ENCODE results near the gene SETMAR.
"Not testable (repeated sequence)": the region's sequence is repeated elsewhere in the genome, so short reads cannot be mapped to it uniquely, and the experiment has no call there.

SETMAR gene

DNA sequence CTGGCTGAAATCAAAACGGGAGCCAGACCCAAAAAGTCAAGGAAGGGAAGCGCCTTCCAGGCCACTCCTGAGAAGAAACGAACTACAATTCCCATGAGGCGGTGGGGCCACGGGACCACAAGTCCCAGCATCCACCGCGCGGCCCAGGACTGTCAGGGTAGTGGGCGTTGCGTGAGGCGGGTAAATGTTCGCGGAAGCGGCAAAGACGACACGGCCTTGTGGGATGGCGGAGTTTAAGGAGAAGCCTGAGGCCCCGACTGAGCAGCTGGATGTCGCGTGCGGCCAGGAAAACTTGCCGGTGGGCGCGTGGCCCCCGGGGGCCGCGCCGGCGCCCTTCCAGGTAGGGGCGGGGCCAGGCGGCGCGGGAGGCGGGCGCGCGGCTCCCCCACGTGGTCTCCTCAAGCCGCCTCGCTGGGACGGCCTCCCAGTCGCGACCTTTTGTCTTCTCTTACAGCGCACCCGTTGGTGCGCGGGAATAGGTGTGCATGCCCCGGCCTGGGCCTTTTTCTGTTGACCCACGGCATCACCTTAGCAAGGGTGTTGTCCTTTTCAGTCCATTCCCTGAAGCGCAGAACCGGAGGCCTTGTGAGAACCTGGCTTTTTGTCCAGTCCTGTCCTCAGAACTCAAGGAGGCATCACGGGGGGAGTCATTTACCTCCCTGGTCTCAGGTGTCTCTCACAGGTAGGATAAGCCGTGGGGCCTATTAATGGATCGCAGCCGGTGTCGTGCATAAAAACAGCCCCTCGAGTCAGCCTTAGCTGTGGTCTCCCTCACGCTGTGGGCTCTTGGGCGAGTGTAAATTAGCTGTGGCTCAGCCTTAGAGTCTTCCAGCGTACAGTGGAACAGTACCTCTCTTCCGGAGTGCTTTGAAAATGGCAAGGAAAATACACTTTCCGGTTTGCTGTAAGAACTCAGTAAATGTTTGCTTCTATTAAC lies at the start of gene SETMAR:
Gene SETMAR (plus strand): TSS at position 183 of the 937 bp plus-strand sequence. CDS start 2 bp downstream, at position 185.
- peak; percentile 62 to 64 for DNase-seq (ENCODE audit: low read depth in 2 of 2)

DNA sequence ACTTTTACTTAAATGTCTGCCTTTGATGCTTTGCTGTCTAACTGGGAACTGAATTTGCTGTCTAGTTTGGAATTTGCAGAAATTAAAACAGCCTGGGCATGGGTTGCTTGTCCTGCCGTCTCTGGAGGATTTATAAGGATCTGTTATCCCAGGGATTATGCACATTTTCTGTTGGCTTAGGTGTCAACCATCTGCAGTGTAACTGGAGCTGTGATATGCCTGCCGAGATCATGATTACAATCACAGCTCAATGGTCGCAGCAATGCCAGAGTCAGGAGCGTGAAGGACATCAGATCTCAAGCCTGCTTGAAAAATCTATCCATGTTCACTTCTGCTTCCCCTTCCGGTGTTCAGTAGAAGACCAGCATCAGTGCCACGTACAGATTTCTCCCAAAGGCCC lies 41.8 kb upstream of the SETMAR start:
- no peak for DNase-seq (ENCODE audit: low read depth in 2 of 2)

DNA sequence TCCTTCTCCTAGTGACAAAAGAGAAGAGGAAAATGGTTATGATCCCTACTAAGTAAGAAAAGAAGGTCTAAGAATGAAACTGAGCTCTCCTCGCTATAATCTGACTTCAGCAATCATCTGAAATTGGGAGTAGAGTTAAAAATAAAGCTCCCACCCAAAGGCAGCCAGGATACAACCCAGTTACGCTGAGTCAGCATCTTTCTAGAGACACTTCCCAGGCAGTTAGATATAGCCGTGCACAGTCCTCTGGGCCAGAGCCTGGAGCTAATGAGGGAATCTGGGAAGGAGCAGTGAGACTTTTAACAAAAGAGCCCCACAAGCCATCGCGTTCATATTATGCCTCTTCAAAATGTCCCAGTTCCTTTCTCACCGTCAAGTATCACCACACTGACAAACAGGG lies 39.1 kb upstream of the SETMAR start:
- no peak for DNase-seq (ENCODE audit: low read depth in 2 of 2)

DNA sequence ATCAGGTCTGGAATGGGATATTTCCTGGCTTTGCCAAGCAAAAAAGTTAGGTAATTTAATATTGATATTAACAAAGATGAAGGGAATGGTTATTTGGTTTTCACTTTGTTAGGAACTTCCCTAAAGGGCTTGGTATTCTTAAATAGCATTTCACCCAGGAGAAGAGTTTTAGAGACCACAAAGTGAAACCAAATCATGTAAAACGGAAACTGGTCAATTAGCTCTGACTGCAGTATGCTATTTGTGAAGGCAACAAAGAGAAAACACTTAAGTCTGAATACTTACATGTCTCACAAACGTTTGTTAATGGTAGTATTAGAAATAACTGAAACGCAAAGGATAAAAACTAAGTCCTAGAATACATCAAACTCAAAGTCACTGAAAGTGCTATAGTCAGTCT lies 32.4 kb upstream of the SETMAR start:
- no peak for DNase-seq (ENCODE audit: low read depth in 2 of 2)

DNA sequence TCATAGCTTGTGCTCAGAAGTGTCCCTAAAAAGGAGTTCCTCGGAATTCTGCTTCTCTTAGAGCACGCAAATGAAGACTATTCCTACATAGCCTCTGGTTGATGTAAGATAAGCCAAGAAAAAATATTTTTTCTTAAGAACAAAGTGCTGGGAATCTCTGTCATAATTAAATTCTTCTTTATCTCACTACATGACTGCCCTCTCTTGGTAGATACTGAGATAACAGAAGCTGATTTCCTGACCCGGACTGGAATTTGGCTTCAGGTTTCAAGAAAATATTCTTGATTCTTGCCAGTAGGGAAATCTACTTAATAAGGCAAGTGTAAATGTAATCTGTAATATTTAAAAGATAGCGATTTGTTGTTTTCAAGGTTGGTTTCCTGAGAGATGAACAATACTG lies 31.3 kb upstream of the SETMAR start:
- DNase-seq (ENCODE audit: low read depth in 2 of 2), result no peak

DNA sequence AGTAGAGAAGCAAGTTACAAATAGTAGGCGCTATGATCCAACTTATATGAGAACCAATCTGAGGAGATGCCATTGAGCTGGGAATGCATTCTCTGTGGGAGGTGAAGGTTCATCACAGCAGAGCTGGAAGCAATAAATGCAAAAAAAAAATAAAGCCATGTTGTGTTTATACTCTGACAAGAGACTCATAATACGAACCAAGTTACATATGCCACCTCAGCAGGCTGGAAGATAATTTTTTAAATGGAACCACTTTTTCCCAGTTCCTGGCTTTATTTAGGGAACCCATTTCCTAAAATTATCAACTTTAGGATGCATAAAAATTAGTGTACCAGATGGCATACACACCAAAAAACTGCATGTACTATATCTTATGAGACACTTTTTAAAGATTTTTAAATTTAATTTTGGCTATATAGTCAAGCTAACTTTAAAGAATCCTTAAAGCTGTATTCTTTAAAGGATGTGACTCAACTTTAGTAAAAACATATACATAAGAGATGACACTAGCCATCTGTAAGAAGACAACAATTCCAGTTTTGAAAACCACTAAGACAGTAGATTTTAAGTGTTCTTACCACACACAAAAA lies 23.6 kb upstream of the SETMAR start:
- DNase-seq (ENCODE audit: low read depth in 2 of 2), result no peak

DNA sequence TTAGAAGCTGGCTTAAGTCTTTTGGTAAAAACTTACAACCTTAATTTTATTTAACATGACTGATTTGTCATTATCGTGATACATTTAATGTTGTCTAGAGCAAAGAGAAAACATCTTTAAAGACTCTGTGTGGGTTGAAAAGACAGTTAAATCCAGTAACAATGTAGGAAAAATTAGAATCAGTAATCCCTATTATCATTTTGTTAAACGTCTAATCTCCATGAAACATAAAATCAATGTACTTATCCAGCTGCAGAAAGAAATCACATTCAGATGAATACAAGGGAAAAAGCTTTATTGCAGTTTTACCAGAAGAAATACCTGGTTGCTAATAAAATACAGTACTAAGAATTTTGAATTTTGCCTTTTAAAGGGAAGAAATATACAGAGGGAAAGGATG lies 21.2 kb upstream of the SETMAR start:
- no peak for DNase-seq (ENCODE audit: low read depth in 2 of 2)

DNA sequence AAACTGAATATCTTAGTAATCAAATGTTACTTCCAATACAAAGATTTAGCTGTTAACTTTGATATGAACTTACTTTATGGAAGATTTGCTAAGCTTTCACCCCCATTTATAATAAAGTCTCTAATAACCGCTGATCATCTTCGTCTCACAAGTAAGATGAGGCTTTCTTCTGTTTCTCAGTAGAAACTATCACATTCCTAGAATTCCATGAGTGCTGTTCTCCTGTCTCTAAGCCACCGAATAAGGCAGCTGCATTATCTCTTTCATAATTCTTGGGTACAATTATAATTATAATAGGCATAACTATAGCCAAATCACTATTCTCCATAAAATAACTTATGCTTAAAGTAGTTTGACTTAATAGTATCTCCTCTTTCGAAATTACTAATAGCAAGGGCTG lies 18.3 kb upstream of the SETMAR start:
- DNase-seq (ENCODE audit: low read depth in 2 of 2), result no peak

DNA sequence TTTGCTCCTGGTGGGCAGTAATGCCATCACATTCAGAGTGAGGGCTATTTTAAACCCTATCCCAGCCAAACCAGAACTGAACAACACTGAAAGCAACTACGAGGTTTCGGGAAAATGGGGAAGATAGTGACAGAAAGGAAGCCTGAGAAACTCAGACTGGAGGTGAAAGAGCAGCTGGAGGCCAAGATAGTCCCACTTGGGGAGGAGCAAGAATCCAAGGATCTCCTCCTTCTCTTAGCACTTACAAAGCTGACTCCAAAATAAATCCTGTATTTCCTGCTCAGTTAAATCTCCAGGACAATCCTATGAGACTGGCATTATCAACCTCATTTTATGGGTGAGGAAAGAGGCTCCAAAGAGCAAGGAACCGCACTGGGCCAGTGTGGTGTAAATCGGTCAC lies 14.1 kb upstream of the SETMAR start:
- DNase-seq (ENCODE audit: low read depth in 2 of 2), result no peak

DNA sequence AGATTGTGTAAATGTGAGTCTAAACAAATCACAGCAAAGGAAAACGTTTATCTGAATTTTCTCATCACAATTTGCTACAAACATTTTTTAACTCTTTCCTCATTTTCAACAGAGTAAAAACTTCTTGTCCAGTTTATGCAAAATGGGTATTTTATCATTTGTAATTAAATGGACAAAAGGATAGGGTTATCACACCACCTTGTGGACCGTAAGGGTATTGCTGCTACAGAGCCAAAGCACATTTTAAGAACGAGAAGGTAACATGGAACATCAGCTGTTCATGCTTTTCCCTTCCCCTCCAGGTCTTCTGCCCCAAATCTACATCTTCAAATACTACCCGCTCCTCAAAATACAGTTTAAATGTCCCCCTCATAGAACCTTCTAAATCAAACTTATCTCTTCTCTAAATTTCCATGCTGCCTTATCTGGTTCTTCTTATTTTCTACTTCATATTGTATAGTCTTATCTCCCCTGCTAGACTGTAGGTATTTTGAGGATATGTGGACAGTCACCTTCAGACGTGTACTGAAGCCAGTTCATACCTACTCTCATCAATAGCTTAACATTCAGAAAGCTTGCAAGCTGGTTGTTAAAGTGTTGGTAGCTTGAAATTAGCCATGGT lies 12.8 kb upstream of the SETMAR start:
- DNase-seq (ENCODE audit: low read depth in 2 of 2), result no peak

DNA sequence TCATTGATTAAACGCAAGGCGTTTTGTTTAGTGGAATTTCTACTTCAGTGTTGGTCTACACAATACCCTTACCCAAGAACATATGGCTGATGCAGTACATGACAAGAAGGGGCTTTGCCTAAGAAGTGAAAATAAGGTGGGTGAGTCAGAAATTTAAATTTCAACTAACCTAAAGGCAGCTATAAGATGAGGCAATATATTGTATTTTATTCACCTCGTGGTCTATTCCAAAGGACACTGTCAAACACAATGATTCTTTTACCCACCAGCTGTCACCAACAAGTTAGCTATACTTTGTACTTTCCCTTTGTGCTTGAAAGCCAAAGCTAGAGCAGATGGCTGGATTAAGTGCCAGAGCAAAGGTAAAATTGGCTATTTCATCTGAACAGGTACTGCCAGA lies 10.9 kb upstream of the SETMAR start:
- no peak for DNase-seq (ENCODE audit: low read depth in 2 of 2)

DNA sequence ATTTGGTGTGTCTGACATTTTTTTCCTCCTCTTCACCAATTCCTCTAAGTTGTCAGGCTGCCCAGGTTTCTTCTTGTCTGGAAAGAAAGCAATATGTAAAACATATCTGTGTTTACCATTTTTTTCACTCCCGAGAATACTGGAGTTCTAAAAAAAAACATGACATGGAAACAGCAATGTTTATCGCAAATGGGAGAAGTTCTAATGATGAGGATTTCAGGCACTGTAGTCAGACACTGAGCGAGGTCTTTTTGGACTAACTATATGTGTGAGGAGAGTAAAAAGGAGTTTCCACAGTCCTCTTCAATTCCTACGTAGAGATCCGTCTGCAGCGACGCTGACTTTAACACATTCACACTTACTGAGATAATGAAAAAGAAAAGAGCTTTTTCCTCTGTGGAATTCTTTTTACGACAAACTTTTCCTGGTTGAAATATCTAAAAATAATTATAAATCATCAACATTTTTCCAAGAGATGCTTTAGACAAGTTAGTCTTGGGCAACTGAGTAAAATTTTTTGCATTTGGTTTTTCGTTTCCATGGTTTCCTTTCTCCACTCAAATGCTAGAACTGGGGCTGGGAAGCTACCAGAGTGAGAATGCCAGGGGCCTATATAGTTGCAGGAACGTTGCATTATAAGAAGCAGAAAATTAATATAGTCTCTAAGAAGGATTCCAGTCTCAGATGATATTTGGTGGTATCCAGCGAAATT lies 8.4 kb upstream of the SETMAR start:
- no peak for DNase-seq (ENCODE audit: low read depth in 2 of 2)

DNA sequence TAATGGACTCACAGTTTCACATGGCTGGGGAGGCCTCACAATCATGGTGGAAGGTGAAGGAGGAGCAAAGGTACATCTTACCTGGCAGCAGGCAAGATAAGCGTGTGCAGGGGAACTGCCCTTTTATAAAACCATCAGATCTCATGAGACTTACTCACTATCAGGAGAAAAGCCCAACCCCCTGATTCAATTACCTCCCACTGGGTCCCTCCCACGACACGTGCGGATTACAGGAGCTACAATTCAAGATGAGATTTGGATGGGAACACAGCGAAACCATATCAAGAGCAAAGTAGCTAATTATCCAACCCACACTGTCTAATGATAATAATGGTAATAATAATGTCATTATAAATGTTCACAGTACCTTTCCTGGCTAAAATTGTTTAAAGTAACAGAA lies 6.7 kb upstream of the SETMAR start:
- not testable (repeated sequence) for DNase-seq (ENCODE audit: low read depth in 2 of 2)

DNA sequence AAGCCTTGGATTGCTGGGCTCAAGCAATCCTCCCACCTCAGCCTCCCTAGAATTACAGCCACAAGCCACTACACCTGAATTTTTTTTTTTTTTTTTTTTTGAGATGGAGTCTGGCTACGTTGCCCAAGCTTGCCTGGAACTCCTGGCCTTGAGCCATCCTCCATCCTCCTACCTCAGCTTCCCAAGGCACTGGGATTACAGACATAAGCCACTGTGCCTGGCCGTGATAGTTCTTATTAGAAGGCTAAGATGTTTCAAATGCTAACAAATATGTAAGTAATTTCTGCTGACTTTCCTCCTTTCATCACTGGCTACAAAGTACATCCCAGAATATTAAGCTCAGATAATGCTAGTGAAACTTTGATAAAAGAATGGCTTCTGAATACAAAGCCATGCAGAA lies 5.7 kb upstream of the SETMAR start:
- no peak for DNase-seq (ENCODE audit: low read depth in 2 of 2)

DNA sequence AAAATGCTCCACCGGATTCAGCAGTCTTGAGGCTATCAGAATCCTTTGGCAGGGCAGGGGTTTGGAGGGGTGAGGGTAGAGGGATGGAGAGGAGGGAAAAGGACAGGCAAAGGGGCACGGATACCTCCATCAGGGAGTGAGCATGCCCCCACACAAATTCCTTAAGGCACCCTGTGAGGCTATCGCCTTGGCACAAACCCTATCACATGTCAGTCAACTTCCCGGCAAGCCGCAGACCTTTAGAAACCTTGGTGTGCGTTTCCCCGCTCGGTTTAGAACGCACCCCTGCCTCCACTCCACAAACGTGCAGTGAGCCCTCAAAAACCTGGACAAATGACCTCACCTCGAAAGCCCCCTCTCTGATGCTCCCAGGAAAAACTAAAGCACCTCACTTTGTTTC lies 422 bp upstream of the SETMAR start:
- DNase-seq (ENCODE audit: low read depth in 2 of 2), result no peak

DNA sequence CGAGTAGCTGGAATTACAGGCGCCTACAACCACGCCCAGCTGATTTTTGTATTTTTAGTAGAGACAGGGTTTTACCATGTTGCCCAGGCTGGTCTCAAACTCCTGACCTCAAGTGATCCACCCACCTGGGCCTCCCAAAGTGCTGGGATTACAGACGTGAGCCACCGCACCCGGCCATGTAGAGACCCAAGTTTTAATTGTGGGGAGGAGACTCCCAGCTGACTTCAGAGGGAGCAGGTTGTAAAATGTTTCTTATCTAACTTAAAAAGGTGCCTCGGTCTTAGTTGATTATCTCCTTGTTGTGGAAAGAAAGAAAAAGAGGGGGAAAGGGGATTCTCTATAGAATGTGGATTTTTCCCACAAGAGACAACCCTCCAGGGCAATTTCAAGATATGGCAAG lies 2.0 kb downstream of the SETMAR start:
- not testable (repeated sequence) for DNase-seq (ENCODE audit: low read depth in 2 of 2)

DNA sequence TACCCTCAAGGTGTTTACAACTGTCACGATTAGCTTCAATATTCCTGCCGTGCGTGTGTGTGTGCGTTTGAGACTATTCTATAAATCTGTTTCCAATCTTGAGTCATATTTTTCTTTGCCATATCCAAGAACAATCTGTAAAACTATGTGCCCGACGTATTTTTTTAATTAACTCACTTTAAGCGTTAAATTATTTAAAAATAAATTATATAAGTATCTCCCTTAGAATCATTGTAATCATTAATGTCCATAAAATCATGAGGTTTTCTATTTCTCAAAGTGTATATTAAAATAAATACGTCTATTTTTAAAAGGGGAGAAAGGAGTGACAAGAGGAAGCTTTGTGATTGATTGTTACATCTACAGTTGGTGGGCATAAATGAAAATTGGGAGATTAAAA lies 2.9 kb downstream of the SETMAR start:
- no peak for DNase-seq (ENCODE audit: low read depth in 2 of 2)

DNA sequence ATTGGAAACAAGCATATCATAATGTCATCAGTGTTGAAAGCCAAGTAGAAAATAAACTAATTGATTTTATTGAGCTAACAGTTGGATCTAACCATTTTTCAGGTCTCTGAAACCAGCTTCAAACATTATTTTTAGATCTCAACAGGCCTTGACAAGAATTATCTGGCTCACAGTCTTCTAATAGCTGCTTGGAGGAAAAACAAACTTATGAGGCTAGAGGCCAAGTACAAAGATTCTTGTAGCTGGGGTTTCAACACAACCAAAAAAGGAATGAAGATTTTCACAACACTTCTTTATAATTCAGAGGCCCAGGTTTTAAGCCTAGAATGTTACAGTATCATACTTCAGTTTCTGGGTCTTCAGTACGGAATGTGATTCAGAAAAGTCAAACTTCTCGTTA lies 3.7 kb downstream of the SETMAR start:
- no peak for DNase-seq (ENCODE audit: low read depth in 2 of 2)

DNA sequence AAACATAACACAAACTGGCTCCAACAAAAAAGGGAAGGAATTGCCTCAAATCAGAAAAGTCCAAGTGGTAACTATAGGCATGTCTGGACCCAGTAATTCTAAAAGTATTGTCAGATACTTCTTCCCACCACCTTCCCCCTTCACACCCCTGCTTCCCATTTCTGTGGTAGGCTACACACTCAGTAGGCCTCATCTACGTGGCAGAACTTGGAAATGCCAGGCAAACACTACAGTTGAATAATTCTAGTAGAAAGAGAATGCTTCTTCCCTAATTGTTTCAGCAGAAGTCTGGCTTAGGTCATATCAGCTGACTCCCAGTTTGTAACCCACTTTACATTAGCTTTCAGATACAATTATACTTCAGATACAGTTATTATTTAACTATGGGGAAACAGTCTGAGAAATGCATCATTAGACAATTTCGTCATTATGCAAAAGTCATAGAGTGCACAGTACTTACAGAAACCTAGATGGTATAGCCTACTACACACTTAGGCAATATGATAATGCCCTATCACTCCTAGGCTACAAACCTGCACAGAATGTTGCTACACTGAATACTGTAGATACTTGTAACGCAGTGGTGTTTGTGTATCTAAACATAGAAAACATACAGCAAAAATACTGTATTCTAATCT lies 6.4 kb downstream of the SETMAR start:
- no peak for DNase-seq (ENCODE audit: low read depth in 2 of 2)

DNA sequence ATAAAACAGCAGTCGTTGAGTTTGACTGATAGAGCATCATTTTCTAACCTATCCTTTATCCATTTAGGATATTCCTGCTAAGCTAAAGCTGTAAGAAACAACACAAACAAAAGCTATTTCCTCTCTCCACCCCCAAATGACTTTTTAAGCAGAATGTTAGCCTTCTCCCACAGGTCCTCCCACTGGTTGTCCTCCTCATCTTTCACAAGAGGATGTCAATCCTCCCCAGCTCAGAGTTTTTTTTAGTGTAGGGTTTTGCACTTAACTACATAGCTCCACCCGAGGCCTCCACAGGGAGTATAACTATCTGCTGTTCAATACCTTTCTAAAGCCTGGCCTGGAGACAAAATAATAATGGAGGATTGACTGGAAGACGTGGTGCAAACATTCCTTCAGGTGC lies 7.8 kb downstream of the SETMAR start:
- DNase-seq (ENCODE audit: low read depth in 2 of 2), result no peak

DNA sequence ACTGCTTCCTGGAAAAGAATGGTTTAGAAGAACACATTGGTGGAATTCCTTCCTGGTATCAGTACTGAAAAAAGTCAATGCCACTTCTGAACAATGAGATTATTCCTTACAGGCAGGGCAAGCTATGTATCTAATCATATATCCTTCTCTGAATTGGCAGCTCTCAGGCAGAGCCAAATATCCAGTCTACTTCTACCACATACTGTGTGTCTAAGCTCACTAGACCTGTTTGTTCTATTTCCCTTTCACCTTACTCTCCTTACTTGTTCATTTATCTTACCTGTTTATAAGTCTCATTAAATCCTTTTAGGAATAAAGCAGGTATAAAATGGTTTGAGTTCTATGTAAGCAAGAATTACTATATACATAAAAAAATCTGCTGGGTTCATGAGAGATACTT lies 8.3 kb downstream of the SETMAR start:
- DNase-seq (ENCODE audit: low read depth in 2 of 2), result no peak

Measured in activated CD8-positive, alpha-beta memory T cell treated with anti-CD3 and anti-CD28 coated beads for 4 hours (primary cell).